GM23248 (cell line): Measurements from ENCODE around the gene CTSO.

Experiments
- EZH2 ChIP-seq: fragments of 200-600 bp; sonication (generic); IDR thresholded peaks from 2 replicates; pipeline ENCODE4 v1.6.1; 2018; ENCODE audit warnings: antibody characterized with exemption, mild to moderate bottlenecking; ENCODE audit not compliant: insufficient read depth, poor library complexity, severe bottlenecking
- EZH2phosphoT487 ChIP-seq: fragments of 200-600 bp; sonication (generic); IDR thresholded peaks from 2 replicates; pipeline ENCODE4 v1.6.1; 2018; ENCODE audit warnings: antibody characterized with exemption, moderate library complexity, mild to moderate bottlenecking, low read depth; ENCODE audit not compliant: insufficient read depth

DNA sequence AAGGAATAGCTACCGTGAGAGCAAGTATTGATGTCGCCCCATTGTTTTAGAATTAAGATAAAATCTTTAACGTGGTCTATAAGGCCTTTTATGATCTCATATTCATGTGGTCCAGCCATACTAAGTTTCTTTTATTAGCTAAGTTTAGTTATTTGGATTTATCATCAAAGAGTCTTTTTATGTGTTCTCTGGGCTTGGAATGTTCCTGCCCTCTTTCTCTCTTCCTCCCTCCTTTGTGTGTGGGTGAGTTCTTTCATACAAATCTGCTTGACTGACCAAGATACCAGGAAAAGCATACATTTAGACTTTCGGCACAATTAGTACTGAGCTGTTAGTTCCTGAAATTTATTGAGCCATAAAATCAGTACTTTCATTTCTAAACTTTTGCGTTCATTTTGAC is 38.9 kb downstream of the CTSO start:
- TF ChIP-seq EZH2phosphoT487 (no peak), EZH2 (no peak)
